Kidney (tissue), 14 donors: ENCODE results near the gene EMC10. TPM values are rescaled to one million over a fixed set of nuclear protein-coding genes. Genes with fewer than 3 reads are reported as not detected.
A peak's percentile ranks its signal among the peaks of the same experiment; 100 is the strongest.

Experiments
- DNase-seq, 5 donors: peaks; one replicate each; pipeline ENCODE4 v3.0.0-alpha.2; 2013 to 2020
- FAIRE-seq: peaks from 2 replicates; lab custom pipeline; 2012; peaks lifted over from hg19 to GRCh38; lab: Jason Lieb, UNC
- H3K27ac ChIP-seq, 2 donors: one replicate each; pipeline ENCODE4 v1.7.0; 2013; ENCODE audit warnings: low read depth in 2 of 2, low read length in 2 of 2, inconsistent platforms in 1 of 2
- H3K27me3 ChIP-seq: one replicate; pipeline ENCODE4 v1.7.1; 2013; ENCODE audit warnings: low read length, inconsistent platforms; ENCODE audit not compliant: control insufficient read depth, insufficient read depth
- H3K36me3 ChIP-seq, 3 donors: one replicate each; pipeline versions ENCODE4 v1.7.0 to v1.7.1; 2013; ENCODE audit warnings: low read length in 3 of 3, control low read depth in 1 of 3, inconsistent platforms in 1 of 3; ENCODE audit not compliant: insufficient read depth in 3 of 3, control insufficient read depth in 2 of 3
- H3K4me1 ChIP-seq, 3 donors: one replicate each; pipeline versions ENCODE4 v1.7.0 to v1.7.1; 2013; ENCODE audit warnings: low read length in 3 of 3, inconsistent platforms in 1 of 3, low read depth in 1 of 3; ENCODE audit not compliant: control insufficient read depth in 2 of 3, insufficient read depth in 2 of 3
- H3K4me3 ChIP-seq, 3 donors: one replicate each; pipeline versions ENCODE4 v1.7.0 to v1.8.1; 2013; ENCODE audit warnings: low read length in 3 of 3, control low read depth in 1 of 3, inconsistent platforms in 1 of 3
- H3K9ac ChIP-seq, 3 donors: one replicate each; pipeline versions ENCODE4 v1.7.0 to v1.7.1; 2013; ENCODE audit warnings: low read length in 3 of 3, control low read depth in 1 of 3, inconsistent platforms in 1 of 3
- H3K9me3 ChIP-seq, 3 donors: one replicate each; pipeline versions ENCODE4 v1.7.0 to v1.7.1; 2013; ENCODE audit warnings: low read length in 3 of 3, control low read depth in 1 of 3, inconsistent platforms in 1 of 3; ENCODE audit not compliant: control insufficient read depth in 2 of 3, insufficient read depth in 1 of 3
- intact Hi-C: fragments of 100-400 bp; cut with DNase I; formaldehyde crosslinking; loops from one replicate; pipeline ENCODE4 v1.11.1; 2022
- polyA plus RNA-seq: library from polyadenylated mRNA; stranded (reverse); fragments of 350-450 nt; fragmentation: Illumina TruSeq; extraction: RNeasy Lipid Tissue Mini Kit (QIAGEN cat#74804); gene quantifications from one replicate; pipeline ENCODE4 v1.2.3, GENCODE V29; 2014; ENCODE audit warnings: low read depth, low replicate concordance; ENCODE audit not compliant: insufficient read depth
- total RNA-seq: library from RNA; stranded (reverse); fragmentation: NEBNext Ultra II Directional; extraction: Animal tissue kit (Norgen Biotek cat#: 25700); gene quantifications from one replicate; pipeline ENCODE4 v1.2.1, GENCODE V29; 2021
- TF ChIP-seq, protein P1 (sequence below): IDR thresholded peaks from 3 replicates; pipeline ENCODE4 v1.5.1; 2012; ENCODE audit warnings: mild to moderate bottlenecking, moderate library complexity, borderline replicate concordance; ENCODE audit not compliant: insufficient read depth; ENCODE audit errors: extremely low read depth
- donor health status: control.
- donor health status: control.
- donor health status: control.
- donor health status: control.
- donor health status: control.
- donor health status: DM: yes; HTN: yes; CAD: no.
- donor health status: Normal renal cell carcinoma (clear cell type).

Gene EMC10
- total and polyA plus RNA-seq, 2 donors from 2014 or later: 184 to 199 TPM

- no peak for FAIRE-seq
- peak in 1 of 5 donors; percentile 68 for DNase-seq
- no peaks in the 10 kb centered on the region for H3K27me3 ChIP-seq
- H3K27ac ChIP-seq: no peak overlapping the region
- no peak overlapping the region for H3K4me3 ChIP-seq
- intact Hi-C loops: no loop called here
- H3K4me1 ChIP-seq: peaks cover 0 to 9% (median 0%) of the 10 kb centered on the region in 3 donors
- no peak overlapping the region for H3K9ac ChIP-seq
- TF ChIP-seq, protein P1, sequence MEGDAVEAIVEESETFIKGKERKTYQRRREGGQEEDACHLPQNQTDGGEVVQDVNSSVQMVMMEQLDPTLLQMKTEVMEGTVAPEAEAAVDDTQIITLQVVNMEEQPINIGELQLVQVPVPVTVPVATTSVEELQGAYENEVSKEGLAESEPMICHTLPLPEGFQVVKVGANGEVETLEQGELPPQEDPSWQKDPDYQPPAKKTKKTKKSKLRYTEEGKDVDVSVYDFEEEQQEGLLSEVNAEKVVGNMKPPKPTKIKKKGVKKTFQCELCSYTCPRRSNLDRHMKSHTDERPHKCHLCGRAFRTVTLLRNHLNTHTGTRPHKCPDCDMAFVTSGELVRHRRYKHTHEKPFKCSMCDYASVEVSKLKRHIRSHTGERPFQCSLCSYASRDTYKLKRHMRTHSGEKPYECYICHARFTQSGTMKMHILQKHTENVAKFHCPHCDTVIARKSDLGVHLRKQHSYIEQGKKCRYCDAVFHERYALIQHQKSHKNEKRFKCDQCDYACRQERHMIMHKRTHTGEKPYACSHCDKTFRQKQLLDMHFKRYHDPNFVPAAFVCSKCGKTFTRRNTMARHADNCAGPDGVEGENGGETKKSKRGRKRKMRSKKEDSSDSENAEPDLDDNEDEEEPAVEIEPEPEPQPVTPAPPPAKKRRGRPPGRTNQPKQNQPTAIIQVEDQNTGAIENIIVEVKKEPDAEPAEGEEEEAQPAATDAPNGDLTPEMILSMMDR: no peak
- no peaks in the 10 kb centered on the region for H3K9me3 ChIP-seq
- H3K36me3 ChIP-seq: peaks cover 0 to 14% (median 10%) of the 10 kb centered on the region in 3 donors
Observed at GRCh38 chr19:50481351-50482149, 5.2 kb downstream of the EMC10 start.

GRCh38 chr19:50482271-50482855 is 6.1 kb downstream of the EMC10 start:
- Histone ChIP-seq H3K4me1 (peaks cover 0 to 6% (median 0%) of the 10 kb centered on the region in 3 donors), H3K27me3 (no peaks in the 10 kb centered on the region), H3K9ac (no peak overlapping the region), H3K36me3 (peaks cover 0 to 14% (median 10%) of the 10 kb centered on the region in 3 donors), H3K9me3 (no peaks in the 10 kb centered on the region), H3K27ac (no peak overlapping the region), H3K4me3 (no peak overlapping the region)
- intact Hi-C loops: no loop called here
- TF ChIP-seq, protein P1: no peak
- FAIRE-seq (no peak), DNase-seq (peak in 1 of 5 donors; percentile 59)

DNA sequence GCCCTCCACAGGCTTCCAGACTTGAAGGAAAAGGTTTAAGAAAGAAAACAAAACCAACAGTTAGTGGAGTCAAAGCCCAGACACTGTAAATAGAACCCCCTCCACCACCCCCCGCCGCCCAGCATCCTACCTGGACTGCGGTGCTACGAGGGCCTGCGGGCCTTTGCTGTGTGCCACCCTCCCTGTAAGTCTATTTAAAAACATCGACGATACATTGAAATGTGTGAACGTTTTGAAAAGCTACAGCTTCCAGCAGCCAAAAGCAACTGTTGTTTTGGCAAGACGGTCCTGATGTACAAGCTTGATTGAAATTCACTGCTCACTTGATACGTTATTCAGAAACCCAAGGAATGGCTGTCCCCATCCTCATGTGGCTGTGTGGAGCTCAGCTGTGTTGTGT is 6.6 kb downstream of the EMC10 start:
- Histone ChIP-seq H3K36me3 (peaks cover 0 to 12% (median 10%) of the 10 kb centered on the region in 3 donors), H3K27ac (no peak overlapping the region), H3K9me3 (no peaks in the 10 kb centered on the region), H3K9ac (no peak overlapping the region), H3K27me3 (no peaks in the 10 kb centered on the region), H3K4me3 (no peak overlapping the region), H3K4me1 (peaks cover 0 to under 1% (median 0%) of the 10 kb centered on the region in 3 donors)
- intact Hi-C loops: no loop called here
- DNase-seq (peak in 1 of 5 donors; percentile 32), FAIRE-seq (no peak)
- TF ChIP-seq, protein P1: no peak
